Fibroblast of lung (primary cell): ENCODE data around the gene COL6A2. TPM values are rescaled to one million over a fixed set of nuclear protein-coding genes. Genes with fewer than 3 reads are reported as not detected.

Experiments used
- DNase-seq, 2 donors: peaks; one replicate each; pipeline versions ENCODE4 v3.0.0 to v3.0.0-alpha.2; 2010; ENCODE audit warnings: low read depth in 2 of 2
- H2AFZ ChIP-seq: 2 replicates; pipeline ENCODE4 v1.5.1; 2012; ENCODE audit warnings: low read length, control low read depth, inconsistent platforms
- H3K27ac ChIP-seq: 2 replicates; pipeline ENCODE4 v1.5.1; 2011; ENCODE audit warnings: low read length, control low read depth; ENCODE audit not compliant: insufficient read depth
- H3K27me3 ChIP-seq: 2 replicates; pipeline ENCODE4 v1.5.1; 2011; ENCODE audit warnings: mild to moderate bottlenecking, low read length; ENCODE audit not compliant: control insufficient read depth, insufficient read depth
- H3K36me3 ChIP-seq: 2 replicates; pipeline ENCODE4 v1.5.1; 2011; ENCODE audit warnings: low read length; ENCODE audit not compliant: control insufficient read depth, insufficient read depth
- H3K4me1 ChIP-seq: 2 replicates; pipeline ENCODE4 v1.5.1; 2011; ENCODE audit warnings: low read length; ENCODE audit not compliant: control insufficient read depth, insufficient read depth; ENCODE audit errors: extremely low read depth
- H3K4me2 ChIP-seq: 2 replicates; pipeline ENCODE4 v1.5.1; 2011; ENCODE audit warnings: low read length, control low read depth; ENCODE audit not compliant: insufficient read depth; ENCODE audit errors: extremely low read depth
- H3K4me3 ChIP-seq, 4 experiments: fragments of 200-600 bp in 1 of 4; sonication (generic) in 1 of 4; replicated peaks in 1 of 4; 2 replicates each; pipeline ENCODE4 v1.5.1; 2011 to 2016; ENCODE audit warnings: low read length in 4 of 4, low read depth in 3 of 4, mild to moderate bottlenecking in 3 of 4, control low read depth in 2 of 4, inconsistent platforms in 1 of 4, mixed read lengths in 1 of 4; ENCODE audit not compliant: insufficient read depth in 1 of 4; ENCODE audit errors: control extremely low read depth in 1 of 4
- H3K79me2 ChIP-seq: 2 replicates; pipeline ENCODE4 v1.5.1; 2012; ENCODE audit warnings: mild to moderate bottlenecking, low read length, inconsistent platforms; ENCODE audit not compliant: control insufficient read depth, insufficient read depth
- H3K9ac ChIP-seq: 2 replicates; pipeline ENCODE4 v1.5.1; 2011; ENCODE audit warnings: mild to moderate bottlenecking, low read length, control low read depth; ENCODE audit not compliant: insufficient read depth
- H3K9me3 ChIP-seq: 2 replicates; pipeline ENCODE4 v1.5.1; 2012; ENCODE audit warnings: low read depth, low read length; ENCODE audit not compliant: control insufficient read depth, insufficient read depth
- H4K20me1 ChIP-seq: 2 replicates; pipeline ENCODE4 v1.5.1; 2011; ENCODE audit warnings: low read length; ENCODE audit not compliant: control insufficient read depth, insufficient read depth; ENCODE audit errors: extremely low read depth
- CTCF ChIP-seq, 2 donors: IDR thresholded peaks in 1 of 2; conservative IDR thresholded peaks in 1 of 2; 1 replicate in 1 of 2; 2 replicates in 1 of 2; pipeline ENCODE4 v1.5.1; 2011 to 2012; ENCODE audit warnings: low read length in 2 of 2, control low read depth in 1 of 2, inconsistent platforms in 1 of 2, low read depth in 1 of 2, mild to moderate bottlenecking in 1 of 2
- EZH2 ChIP-seq: IDR thresholded peaks from 2 replicates; pipeline ENCODE4 v1.5.1; 2012; ENCODE audit warnings: low read length, control low read depth, mild to moderate bottlenecking; ENCODE audit errors: missing control alignments
- polyA plus RNA-seq, 2 donors: library from polyadenylated mRNA; depleted of rRNA in 1 of 2; stranded (reverse) in 1 of 2; unstranded in 1 of 2; fragments of >200 nt; gene quantifications; 2 replicates each; pipeline ENCODE4 v1.2.1, GENCODE V29; 2011 to 2012; ENCODE audit warnings: missing spikeins in 1 of 2
- total RNA-seq: library from RNA; depleted of rRNA; stranded (reverse); fragments of >200 nt; gene quantifications from 2 replicates; pipeline ENCODE4 v1.2.1, GENCODE V29; 2014

Gene COL6A2
- total and polyA plus RNA-seq, 2 donors (not counting 1 experiment from before 2014, with no cell fraction given): 702 to 782 TPM

- Histone ChIP-seq H3K27me3 (no peaks in the 10 kb centered on the region), H3K4me1 (peaks cover 9% of the 10 kb centered on the region), H3K9ac (no peak overlapping the region), H3K9me3 (peaks cover 2% of the 10 kb centered on the region), H4K20me1 (no peaks in the 10 kb centered on the region), H3K4me2 (no peak overlapping the region), H3K36me3 (no peaks in the 10 kb centered on the region), H3K79me2 (no peaks in the 10 kb centered on the region), H3K27ac (no peak overlapping the region), H3K4me3 (no peak overlapping the region), H2AFZ (no peak overlapping the region)
- DNase-seq: no peak
- no peak for TF ChIP-seq CTCF (conservative IDR thresholded peaks at IDR 0.05 in 1 of 2, IDR thresholded peaks at IDR 0.05 in 1 of 2; ENCODE audit: low read depth in 1 of 2, low read length in 2 of 2)
- no peak for TF ChIP-seq EZH2
Measured at GRCh38 chr21:46087641-46088040, 10.3 kb upstream of the COL6A2 start.

DNA sequence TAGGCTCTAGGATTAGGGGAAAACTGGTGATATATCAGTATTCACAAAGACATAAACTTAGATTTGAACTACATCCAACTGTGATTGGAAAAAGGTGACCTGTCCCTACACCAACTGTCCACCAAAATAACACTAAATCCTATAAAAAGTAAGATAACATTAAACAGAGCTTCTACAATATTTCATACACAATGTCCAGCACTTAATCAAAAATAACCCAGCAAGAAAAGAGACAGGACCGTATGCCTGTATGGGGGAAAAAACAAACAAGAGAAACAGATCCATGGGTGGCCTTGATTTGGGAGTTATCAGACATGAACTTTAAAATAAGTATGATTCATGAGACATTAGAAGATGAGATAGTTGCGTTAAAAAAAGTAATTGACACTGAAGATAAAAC, 9.7 kb upstream of the COL6A2 start:
- no peak overlapping the region for H3K9ac ChIP-seq
- DNase-seq: no peak
- H3K4me3 ChIP-seq: no peak overlapping the region
- no peak overlapping the region for H3K27ac ChIP-seq
- H3K79me2 ChIP-seq: no peaks in the 10 kb centered on the region
- no peak overlapping the region for H3K4me2 ChIP-seq
- TF ChIP-seq EZH2: no peak
- TF ChIP-seq CTCF (conservative IDR thresholded peaks at IDR 0.05 in 1 of 2, IDR thresholded peaks at IDR 0.05 in 1 of 2; ENCODE audit: low read depth in 1 of 2, low read length in 2 of 2): no peak
- no peaks in the 10 kb centered on the region for H4K20me1 ChIP-seq
- peaks cover 2% of the 10 kb centered on the region for H3K9me3 ChIP-seq
- H3K4me1 ChIP-seq: peaks cover 15% of the 10 kb centered on the region
- no peaks in the 10 kb centered on the region for H3K27me3 ChIP-seq
- no peaks in the 10 kb centered on the region for H3K36me3 ChIP-seq
- no peak overlapping the region for H2AFZ ChIP-seq

DNA sequence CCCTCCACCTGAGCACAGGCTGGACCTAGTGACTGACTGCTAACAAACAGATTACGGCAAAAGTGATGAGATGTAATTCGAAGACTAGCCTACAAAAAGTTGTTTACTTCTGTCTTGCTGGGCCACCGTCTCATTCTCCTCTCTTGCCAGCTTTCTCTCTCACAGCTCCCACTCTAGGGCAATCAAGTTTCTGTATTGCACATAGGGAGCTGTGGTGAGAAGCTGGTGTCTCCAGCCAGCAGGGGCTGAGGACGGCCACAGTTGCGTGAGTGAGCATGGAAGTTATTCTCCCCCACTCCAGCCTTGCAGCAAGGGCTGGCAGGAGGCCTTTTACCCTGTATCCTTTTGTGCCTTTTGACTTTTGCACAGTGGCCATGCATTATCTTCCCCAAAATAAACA, 8.6 kb upstream of the COL6A2 start:
- Histone ChIP-seq H3K4me1 (peaks cover 22% of the 10 kb centered on the region), H3K36me3 (no peaks in the 10 kb centered on the region), H3K4me3 (no peak overlapping the region), H3K27me3 (no peaks in the 10 kb centered on the region), H2AFZ (no peak overlapping the region), H3K9me3 (peaks cover 2% of the 10 kb centered on the region), H3K27ac (no peak overlapping the region), H3K79me2 (no peaks in the 10 kb centered on the region), H3K4me2 (no peak overlapping the region), H4K20me1 (no peaks in the 10 kb centered on the region), H3K9ac (no peak overlapping the region)
- TF ChIP-seq CTCF (conservative IDR thresholded peaks at IDR 0.05 in 1 of 2, IDR thresholded peaks at IDR 0.05 in 1 of 2; ENCODE audit: low read depth in 1 of 2, low read length in 2 of 2) (no peak), EZH2 (no peak)
- DNase-seq: no peak
